Stimulated activated CD8-positive, alpha-beta memory T cell treated with anti-CD3 and anti-CD28 coated beads, Interleukin-15, amount 100 ng/mL, for 4 hours (primary cell): ENCODE measurements around the gene RASGRF2.

ENCODE experiments used
- DNase-seq, 2 donors: peaks; one replicate each; pipeline ENCODE4 v3.0.0-alpha.2; 2020; ENCODE audit warnings: low read depth in 2 of 2

Gene RASGRF2

GRCh38 chr5:81171769-81172168, 211.6 kb downstream of the RASGRF2 start:
- no peak for DNase-seq

DNA sequence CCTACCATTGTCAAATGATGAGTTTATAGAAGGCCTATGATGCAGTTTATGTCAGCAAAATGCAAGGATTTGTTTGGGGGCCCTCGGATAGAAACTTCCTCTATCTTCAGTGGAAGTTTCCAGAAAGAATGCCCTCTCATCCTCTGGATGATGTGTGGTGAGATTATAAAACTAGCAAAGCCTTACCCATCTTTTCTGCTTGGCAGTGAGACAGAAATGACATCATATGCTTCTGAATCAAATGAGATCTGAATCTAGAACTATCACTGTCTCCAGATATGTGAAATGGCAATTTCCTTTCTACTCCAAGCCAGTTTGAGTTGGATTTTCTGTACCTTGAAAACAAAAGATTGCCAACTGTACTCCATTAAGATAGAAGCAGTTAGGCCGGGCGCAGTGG, 212.5 kb downstream of the RASGRF2 start:
- no peak for DNase-seq

GRCh38 chr5:81177061-81177460, 216.9 kb downstream of the RASGRF2 start:
- DNase-seq: no peak

- no peak for DNase-seq
Observed at GRCh38 chr5:81179959-81180358, 219.8 kb downstream of the RASGRF2 start.

GRCh38 chr5:81180780-81181460, 220.8 kb downstream of the RASGRF2 start:
- DNase-seq: no peak

DNA sequence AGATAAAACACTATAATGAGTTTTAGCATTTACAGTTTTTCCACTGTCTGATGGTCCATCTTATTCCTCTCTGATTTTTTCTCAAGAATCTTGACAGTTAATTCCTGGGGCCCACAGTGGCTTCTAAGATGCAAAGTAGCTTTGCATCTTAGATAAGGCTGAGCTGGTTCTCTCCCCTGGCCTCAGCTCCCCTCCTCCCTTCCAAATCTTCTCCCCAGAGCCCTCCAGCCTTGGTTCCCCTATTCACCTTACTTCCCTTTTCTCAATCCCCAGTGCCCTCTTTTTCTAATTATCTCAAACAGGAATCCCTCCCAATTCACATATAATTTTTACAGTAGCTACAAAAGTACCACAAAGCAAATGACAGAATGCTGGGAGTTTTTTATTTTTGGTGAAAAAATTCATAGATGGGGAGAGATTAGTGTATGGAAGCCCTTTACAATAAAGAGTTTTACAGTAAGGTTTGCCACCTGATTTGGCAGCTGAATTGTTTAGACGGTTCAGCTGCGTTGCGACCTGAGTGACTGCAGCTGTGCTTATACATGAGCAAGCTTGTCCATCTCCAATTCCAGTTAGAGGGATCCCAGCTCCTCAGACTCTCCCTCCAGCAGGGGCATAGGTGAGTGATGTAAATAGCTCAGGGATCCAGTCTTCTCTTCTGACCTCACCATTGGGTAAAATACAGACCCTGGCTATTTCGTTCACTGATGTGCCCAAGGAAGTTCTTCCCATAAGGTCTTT, 221.6 kb downstream of the RASGRF2 start:
- no peak for DNase-seq

- DNase-seq: no peak
Observed at GRCh38 chr5:81182396-81183390, 222.5 kb downstream of the RASGRF2 start.

DNA sequence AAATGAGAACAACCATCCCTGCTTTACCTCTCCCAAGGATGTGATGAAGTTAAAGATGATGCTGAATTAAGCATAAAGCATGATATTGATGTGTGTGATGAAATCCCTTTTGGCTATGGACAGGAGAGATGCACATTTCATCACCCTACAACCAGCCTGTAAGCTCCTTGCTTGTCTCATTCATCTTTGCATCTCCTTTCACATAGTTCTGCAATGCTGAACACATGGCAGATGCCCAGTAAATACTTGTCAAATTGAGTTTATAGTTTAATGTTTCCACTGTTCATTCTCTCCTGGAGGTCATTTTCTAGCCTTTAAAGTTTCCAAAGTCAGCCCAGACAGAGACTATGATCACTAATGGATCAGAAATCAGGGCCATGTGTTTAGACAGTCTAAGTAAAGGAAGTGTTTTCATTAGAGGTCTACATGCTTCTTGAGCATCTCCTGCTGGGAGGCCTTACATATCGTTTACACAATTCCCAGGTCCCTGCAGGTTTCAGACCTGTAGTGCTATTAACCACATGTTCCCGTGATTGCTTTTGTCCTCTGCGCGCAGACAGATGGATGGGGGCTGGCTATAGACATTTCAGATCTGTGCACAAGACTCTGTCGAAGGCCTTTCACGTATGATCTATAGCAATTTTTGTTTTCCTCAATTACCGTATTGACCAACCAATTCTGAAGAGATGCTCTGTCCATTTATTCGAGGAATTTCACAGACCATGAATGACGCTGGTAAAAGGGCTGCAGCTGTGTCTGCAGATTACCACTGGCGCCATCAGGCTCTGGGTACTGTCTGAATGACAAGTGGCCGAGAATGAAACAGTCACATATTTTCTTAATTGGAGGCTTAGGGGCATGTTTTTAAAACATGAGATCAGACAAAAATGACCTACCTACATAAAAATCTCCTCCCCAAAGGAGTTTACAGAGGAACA, 223.9 kb downstream of the RASGRF2 start:
- no peak for DNase-seq

DNA sequence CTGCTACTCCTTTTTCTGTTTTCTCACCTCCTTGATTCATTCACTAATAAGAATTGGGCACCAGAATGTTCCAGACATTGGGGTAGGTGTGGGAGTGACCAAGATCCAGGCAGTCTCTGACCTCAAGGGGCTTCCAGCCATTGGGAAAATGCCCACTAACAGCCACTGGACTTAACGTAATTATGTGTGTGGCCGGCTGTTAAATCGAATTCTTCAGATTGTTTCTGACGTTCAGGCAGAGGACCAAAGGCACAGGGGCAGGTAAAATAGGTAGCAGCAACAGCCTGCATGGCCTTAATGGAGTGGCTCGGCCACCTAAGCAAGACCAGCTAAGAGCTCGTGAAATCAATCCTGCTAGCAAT, 224.6 kb downstream of the RASGRF2 start:
- no peak for DNase-seq

- DNase-seq: no peak
Observed at GRCh38 chr5:81187885-81188284, 227.7 kb downstream of the RASGRF2 start.

- no peak for DNase-seq
Observed at GRCh38 chr5:81188962-81189361, 228.8 kb downstream of the RASGRF2 start.

GRCh38 chr5:81189875-81190498, 229.8 kb downstream of the RASGRF2 start:
- no peak for DNase-seq

- DNase-seq: no peak
Observed at GRCh38 chr5:81191726-81192372, 231.7 kb downstream of the RASGRF2 start.

- DNase-seq: no peak
Observed at GRCh38 chr5:81192373-81192750, 232.2 kb downstream of the RASGRF2 start.

- peak; percentile 46 to 53 for DNase-seq
Observed at GRCh38 chr5:81194633-81195334, 234.6 kb downstream of the RASGRF2 start.

GRCh38 chr5:81195335-81195929, 235.3 kb downstream of the RASGRF2 start:
- no peak for DNase-seq

- DNase-seq: no peak
Observed at GRCh38 chr5:81202655-81203054, 242.5 kb downstream of the RASGRF2 start.

DNA sequence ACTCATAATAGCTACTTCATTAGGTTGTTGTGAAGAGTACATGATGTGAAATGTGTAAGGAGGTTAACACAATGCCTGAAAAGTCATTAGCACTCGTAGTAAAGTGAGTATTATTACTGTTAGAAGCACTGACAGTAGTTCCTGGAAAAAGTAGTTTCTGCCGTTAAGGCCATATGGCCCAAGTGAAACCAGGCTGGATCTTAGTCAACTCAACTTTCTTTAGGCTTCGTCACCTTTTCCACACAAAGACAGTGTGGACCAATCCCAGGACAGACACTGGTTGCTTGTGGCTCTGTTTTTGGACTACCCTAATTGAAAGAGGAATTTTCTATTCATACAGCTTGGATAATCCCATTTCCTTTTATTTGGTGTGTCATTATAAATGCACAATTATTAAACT, 243.6 kb downstream of the RASGRF2 start:
- no peak for DNase-seq

DNA sequence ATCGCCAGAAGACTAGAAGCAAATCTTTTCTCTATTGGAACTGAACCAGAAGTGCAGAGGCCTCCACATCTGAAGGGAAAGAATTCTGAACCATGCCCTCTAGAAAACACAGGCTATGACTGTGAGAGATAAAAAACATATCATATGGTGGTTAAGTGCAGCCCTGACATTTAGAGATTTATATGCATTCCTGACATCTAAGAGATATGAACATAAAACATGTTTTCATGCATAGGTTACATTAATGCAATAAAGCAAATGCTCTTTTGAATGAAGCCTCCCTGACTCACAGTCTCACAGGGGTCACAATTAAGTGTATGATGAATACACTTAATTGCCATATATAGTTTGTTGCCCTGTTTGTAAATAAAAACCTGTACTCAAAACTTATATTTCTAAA, 244.0 kb downstream of the RASGRF2 start:
- no peak for DNase-seq
